SK-N-SH (cell line): ENCODE measurements around the gene LRRTM2.

Source experiments
- GABPA ChIP-seq: IDR thresholded peaks from 2 replicates; pipeline ENCODE4 v1.4.0; 2012; ENCODE audit warnings: low read depth, mild to moderate bottlenecking
- RFX5 ChIP-seq: IDR thresholded peaks from 2 replicates; pipeline ENCODE4 v1.6.1; 2012; ENCODE audit warnings: mild to moderate bottlenecking, improper control_type of control experiment, low read length
- TAF1 ChIP-seq: IDR thresholded peaks from 2 replicates; pipeline ENCODE4 v1.6.1; 2012; ENCODE audit warnings: low read depth, mild to moderate bottlenecking, low read length, moderate library complexity, borderline replicate concordance
- TF ChIP-seq, protein P1 (sequence below): IDR thresholded peaks from 2 replicates; pipeline ENCODE4; 2012
- TF ChIP-seq, protein P2 (sequence below): fragments of 200-600 bp; sonication (generic); IDR thresholded peaks from 2 replicates; pipeline ENCODE4 v1.6.1; 2017; ENCODE audit warnings: antibody characterized with exemption, mild to moderate bottlenecking, moderate library complexity
- TF ChIP-seq, protein P3 (sequence below): IDR thresholded peaks from 2 replicates; pipeline ENCODE4 v1.6.1; 2012; ENCODE audit warnings: mild to moderate bottlenecking, low read depth, low read length, moderate library complexity
- TF ChIP-seq, protein P4 (sequence below): IDR thresholded peaks from 2 replicates; pipeline ENCODE4 v1.4.0; 2012; ENCODE audit warnings: low read depth

DNA sequence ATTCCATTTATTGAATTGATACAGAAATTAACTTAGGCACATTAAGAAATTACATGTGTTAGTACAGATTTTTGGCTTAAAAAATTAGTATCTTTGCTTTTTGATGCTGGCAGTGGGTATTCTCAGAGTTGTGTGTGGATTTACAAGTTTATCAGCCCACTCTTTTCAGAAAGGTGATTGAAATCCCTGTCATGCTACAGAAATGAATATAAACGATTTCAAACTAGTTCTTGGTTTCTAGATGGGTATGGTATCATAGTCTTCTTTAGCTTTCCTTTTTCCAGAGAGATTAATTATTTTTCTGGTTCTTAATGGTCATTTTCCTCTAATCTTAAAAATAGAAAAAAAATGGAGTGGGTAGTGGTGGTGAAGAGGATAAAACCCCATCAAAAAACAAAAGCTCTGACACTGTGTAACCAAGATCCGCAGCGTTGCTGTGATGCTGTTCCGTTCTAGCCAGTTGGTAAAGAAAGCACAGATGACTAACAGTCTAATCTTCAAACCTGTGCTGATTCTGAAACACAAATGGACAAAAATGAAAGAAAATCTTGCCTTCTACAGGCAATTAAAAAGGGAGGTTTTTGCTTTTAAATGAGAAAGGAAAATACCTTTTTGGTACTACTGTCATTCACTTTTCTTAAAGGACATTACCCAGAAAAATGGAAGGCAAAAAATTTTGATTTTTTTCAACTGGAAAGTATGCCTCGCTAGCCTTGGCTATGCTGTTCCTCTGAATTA lies 5.2 kb downstream of the LRRTM2 start:
- TF ChIP-seq, protein P1, sequence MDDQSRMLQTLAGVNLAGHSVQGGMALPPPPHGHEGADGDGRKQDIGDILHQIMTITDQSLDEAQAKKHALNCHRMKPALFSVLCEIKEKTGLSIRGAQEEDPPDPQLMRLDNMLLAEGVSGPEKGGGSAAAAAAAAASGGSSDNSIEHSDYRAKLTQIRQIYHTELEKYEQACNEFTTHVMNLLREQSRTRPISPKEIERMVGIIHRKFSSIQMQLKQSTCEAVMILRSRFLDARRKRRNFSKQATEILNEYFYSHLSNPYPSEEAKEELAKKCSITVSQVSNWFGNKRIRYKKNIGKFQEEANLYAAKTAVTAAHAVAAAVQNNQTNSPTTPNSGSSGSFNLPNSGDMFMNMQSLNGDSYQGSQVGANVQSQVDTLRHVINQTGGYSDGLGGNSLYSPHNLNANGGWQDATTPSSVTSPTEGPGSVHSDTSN: no peak
- TF ChIP-seq, protein P2, sequence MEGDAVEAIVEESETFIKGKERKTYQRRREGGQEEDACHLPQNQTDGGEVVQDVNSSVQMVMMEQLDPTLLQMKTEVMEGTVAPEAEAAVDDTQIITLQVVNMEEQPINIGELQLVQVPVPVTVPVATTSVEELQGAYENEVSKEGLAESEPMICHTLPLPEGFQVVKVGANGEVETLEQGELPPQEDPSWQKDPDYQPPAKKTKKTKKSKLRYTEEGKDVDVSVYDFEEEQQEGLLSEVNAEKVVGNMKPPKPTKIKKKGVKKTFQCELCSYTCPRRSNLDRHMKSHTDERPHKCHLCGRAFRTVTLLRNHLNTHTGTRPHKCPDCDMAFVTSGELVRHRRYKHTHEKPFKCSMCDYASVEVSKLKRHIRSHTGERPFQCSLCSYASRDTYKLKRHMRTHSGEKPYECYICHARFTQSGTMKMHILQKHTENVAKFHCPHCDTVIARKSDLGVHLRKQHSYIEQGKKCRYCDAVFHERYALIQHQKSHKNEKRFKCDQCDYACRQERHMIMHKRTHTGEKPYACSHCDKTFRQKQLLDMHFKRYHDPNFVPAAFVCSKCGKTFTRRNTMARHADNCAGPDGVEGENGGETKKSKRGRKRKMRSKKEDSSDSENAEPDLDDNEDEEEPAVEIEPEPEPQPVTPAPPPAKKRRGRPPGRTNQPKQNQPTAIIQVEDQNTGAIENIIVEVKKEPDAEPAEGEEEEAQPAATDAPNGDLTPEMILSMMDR: no peak
- TF ChIP-seq RFX5 (no peak), TAF1 (no peak), GABPA (no peak)
- TF ChIP-seq, protein P3, sequence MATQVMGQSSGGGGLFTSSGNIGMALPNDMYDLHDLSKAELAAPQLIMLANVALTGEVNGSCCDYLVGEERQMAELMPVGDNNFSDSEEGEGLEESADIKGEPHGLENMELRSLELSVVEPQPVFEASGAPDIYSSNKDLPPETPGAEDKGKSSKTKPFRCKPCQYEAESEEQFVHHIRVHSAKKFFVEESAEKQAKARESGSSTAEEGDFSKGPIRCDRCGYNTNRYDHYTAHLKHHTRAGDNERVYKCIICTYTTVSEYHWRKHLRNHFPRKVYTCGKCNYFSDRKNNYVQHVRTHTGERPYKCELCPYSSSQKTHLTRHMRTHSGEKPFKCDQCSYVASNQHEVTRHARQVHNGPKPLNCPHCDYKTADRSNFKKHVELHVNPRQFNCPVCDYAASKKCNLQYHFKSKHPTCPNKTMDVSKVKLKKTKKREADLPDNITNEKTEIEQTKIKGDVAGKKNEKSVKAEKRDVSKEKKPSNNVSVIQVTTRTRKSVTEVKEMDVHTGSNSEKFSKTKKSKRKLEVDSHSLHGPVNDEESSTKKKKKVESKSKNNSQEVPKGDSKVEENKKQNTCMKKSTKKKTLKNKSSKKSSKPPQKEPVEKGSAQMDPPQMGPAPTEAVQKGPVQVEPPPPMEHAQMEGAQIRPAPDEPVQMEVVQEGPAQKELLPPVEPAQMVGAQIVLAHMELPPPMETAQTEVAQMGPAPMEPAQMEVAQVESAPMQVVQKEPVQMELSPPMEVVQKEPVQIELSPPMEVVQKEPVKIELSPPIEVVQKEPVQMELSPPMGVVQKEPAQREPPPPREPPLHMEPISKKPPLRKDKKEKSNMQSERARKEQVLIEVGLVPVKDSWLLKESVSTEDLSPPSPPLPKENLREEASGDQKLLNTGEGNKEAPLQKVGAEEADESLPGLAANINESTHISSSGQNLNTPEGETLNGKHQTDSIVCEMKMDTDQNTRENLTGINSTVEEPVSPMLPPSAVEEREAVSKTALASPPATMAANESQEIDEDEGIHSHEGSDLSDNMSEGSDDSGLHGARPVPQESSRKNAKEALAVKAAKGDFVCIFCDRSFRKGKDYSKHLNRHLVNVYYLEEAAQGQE: no peak
- TF ChIP-seq, protein P4, sequence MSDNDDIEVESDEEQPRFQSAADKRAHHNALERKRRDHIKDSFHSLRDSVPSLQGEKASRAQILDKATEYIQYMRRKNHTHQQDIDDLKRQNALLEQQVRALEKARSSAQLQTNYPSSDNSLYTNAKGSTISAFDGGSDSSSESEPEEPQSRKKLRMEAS: no peak
